ENCODE data around the gene LDAH.

- TF ChIP-seq CTCF (conservative IDR thresholded peaks at IDR 0.05; ENCODE audit: low read depth in 2 of 2) (no peak), EZH2phosphoT487 (IDR thresholded peaks at IDR 0.05; ENCODE audit: unreplicated experiment) (no peak), EZH2 (IDR thresholded peaks at IDR 0.05; ENCODE audit: low read depth, unreplicated experiment) (no peak), POLR2AphosphoS5 (IDR thresholded peaks at IDR 0.05; ENCODE audit: low read depth) (no peak), ETS1 (IDR thresholded peaks at IDR 0.05) (no peak), REST (IDR thresholded peaks at IDR 0.05; ENCODE audit: unreplicated experiment) (no peak), ZNF462 (CRISPR knock-in tag; IDR thresholded peaks at IDR 0.05) (no peak)
Observed at GRCh38 chr2:20675701-20676352, 147.1 kb downstream of the LDAH start.

All from GM23338 (cell line).